IMR-90 (cell line): ENCODE results near the gene RCC1. TPM values are rescaled to one million over a fixed set of nuclear protein-coding genes. Genes with fewer than 3 reads are reported as not detected.

ENCODE experiments used
- ATAC-seq: fragments of 200-7000 bp; cut with Tn5 transposase; 2 replicates; pipeline ENCODE4 v1.9.1; 2020; ENCODE audit warnings: low read depth, mild to moderate bottlenecking, moderate library complexity
- BruUV-seq: library from RNA; stranded (reverse); fragments of 400-500 nt; replicated peaks from 2 replicates; lab custom pipeline; 2021; lab: Mats Ljungman, UMichigan
- CTCF ChIA-PET: fragments of 300-600 bp; formaldehyde crosslinking; extraction: SDS; loops from one replicate; lab custom pipeline; 2021; ENCODE audit warnings: antibody characterized with exemption; lab: Yijun Ruan, JAX
- POLR2A ChIA-PET: fragments of 300-600 bp; sonication (Branson Sonifier 250); formaldehyde crosslinking; loops from one replicate; lab custom pipeline; 2022; ENCODE audit warnings: antibody characterized with exemption; ENCODE audit not compliant: unreplicated experiment; lab: Charles Lee
- DNase-seq: peaks from one replicate; pipeline ENCODE4 v3.0.0; 2013
- H2AFZ ChIP-seq: replicated peaks from 2 replicates; pipeline ENCODE3; 2013; ENCODE audit warnings: low read length, mild to moderate bottlenecking; ENCODE audit not compliant: poor library complexity
- H2AK5ac ChIP-seq: 2 replicates; pipeline ENCODE4 v1.6.1; 2013; ENCODE audit warnings: low read depth, low read length, inconsistent platforms
- H2AK9ac ChIP-seq: replicated peaks from 2 replicates; pipeline ENCODE3; 2013; ENCODE audit warnings: mild to moderate bottlenecking, low read depth, low read length, moderate library complexity; ENCODE audit not compliant: poor library complexity
- H2BK120ac ChIP-seq: 2 replicates; pipeline ENCODE4 v1.6.1; 2013; ENCODE audit warnings: low read depth, low read length, inconsistent platforms
- H2BK15ac ChIP-seq: 3 replicates; pipeline ENCODE4 v1.6.1; 2013; ENCODE audit warnings: low read depth, low read length, inconsistent platforms
- H2BK20ac ChIP-seq: 2 replicates; pipeline ENCODE4 v1.6.1; 2013; ENCODE audit warnings: low read depth, mild to moderate bottlenecking, inconsistent platforms, low read length, moderate library complexity
- H2BK5ac ChIP-seq: 2 replicates; pipeline ENCODE4 v1.6.1; 2013; ENCODE audit warnings: mild to moderate bottlenecking, low read depth, low read length, inconsistent platforms; ENCODE audit not compliant: poor library complexity, severe bottlenecking
- H3K14ac ChIP-seq: replicated peaks from 2 replicates; pipeline ENCODE4 v1.6.1; 2013; ENCODE audit warnings: low read depth, low read length, inconsistent platforms
- H3K18ac ChIP-seq: 2 replicates; pipeline ENCODE4 v1.6.1; 2013; ENCODE audit warnings: low read depth, low read length, control low read depth
- H3K23ac ChIP-seq: 2 replicates; pipeline ENCODE4 v1.6.1; 2013; ENCODE audit warnings: low read depth, low read length, inconsistent platforms
- H3K27ac ChIP-seq: 2 replicates; pipeline ENCODE4 v1.5.1; 2013; ENCODE audit warnings: mild to moderate bottlenecking, control low read depth, low read length; ENCODE audit not compliant: insufficient read depth
- H3K27me3 ChIP-seq: 2 replicates; pipeline ENCODE4 v1.6.1; 2013; ENCODE audit warnings: low read length; ENCODE audit not compliant: control insufficient read depth, insufficient read depth
- H3K36me3 ChIP-seq: 2 replicates; pipeline ENCODE4 v1.6.1; 2013; ENCODE audit warnings: low read length, mixed read lengths; ENCODE audit not compliant: control insufficient read depth, insufficient read depth
- H3K4ac ChIP-seq: 2 replicates; pipeline ENCODE4 v1.6.1; 2013; ENCODE audit warnings: low read depth, low read length, inconsistent platforms
- H3K4me1 ChIP-seq: 2 replicates; pipeline ENCODE4 v1.6.1; 2013; ENCODE audit warnings: low read length, mixed read lengths; ENCODE audit not compliant: control insufficient read depth, insufficient read depth
- H3K4me2 ChIP-seq: 2 replicates; pipeline ENCODE4 v1.6.1; 2013; ENCODE audit warnings: low read depth, mild to moderate bottlenecking, control low read depth, low read length, moderate library complexity
- H3K4me3 ChIP-seq: 2 replicates; pipeline ENCODE4 v1.5.1; 2013; ENCODE audit warnings: low read depth, mild to moderate bottlenecking, control low read depth, low read length, moderate library complexity; ENCODE audit not compliant: insufficient read depth
- H3K56ac ChIP-seq: 2 replicates; pipeline ENCODE4 v1.6.1; 2013; ENCODE audit warnings: low read length, inconsistent platforms; ENCODE audit not compliant: insufficient read depth; ENCODE audit errors: extremely low read depth
- H3K79me1 ChIP-seq, 2 experiments: 2 replicates each; pipeline ENCODE4 v1.6.1; 2013; ENCODE audit warnings: low read length in 2 of 2, inconsistent platforms in 1 of 2, low read depth in 1 of 2
- H3K9ac ChIP-seq: 2 replicates; pipeline ENCODE4 v1.6.1; 2013; ENCODE audit warnings: low read depth, low read length, control low read depth
- H3K9me1 ChIP-seq: 2 replicates; pipeline ENCODE4 v1.6.1; 2013; ENCODE audit warnings: low read length, inconsistent platforms; ENCODE audit not compliant: insufficient read depth
- H3K9me3 ChIP-seq: 2 replicates; pipeline ENCODE4 v1.6.1; 2013; ENCODE audit warnings: low read length; ENCODE audit not compliant: control insufficient read depth, insufficient read depth
- H4K20me1 ChIP-seq: 2 replicates; pipeline ENCODE4 v1.6.1; 2013; ENCODE audit warnings: low read length, inconsistent platforms; ENCODE audit not compliant: insufficient read depth
- H4K5ac ChIP-seq: 2 replicates; pipeline ENCODE4 v1.6.1; 2013; ENCODE audit warnings: mild to moderate bottlenecking, low read depth, low read length, control low read depth
- H4K8ac ChIP-seq, 2 experiments: 2 replicates each; pipeline ENCODE4 v1.6.1; 2013; ENCODE audit warnings: low read depth in 2 of 2, low read length in 2 of 2, control low read depth in 1 of 2, inconsistent platforms in 1 of 2
- H4K91ac ChIP-seq: 2 replicates; pipeline ENCODE4 v1.6.1; 2013; ENCODE audit warnings: low read depth, low read length, inconsistent platforms; ENCODE audit not compliant: insufficient read depth
- BHLHE40 ChIP-seq: fragments of 150-350 bp; IDR thresholded peaks from 2 replicates; pipeline ENCODE4 v1.6.1; 2016; ENCODE audit warnings: mild to moderate bottlenecking, low read depth, low read length
- CHD1 ChIP-seq: IDR thresholded peaks from 2 replicates; pipeline ENCODE4 v1.6.1; 2012; ENCODE audit warnings: low read depth, low read length, improper control_type of control experiment
- USF2 ChIP-seq: fragments of 150-350 bp; IDR thresholded peaks from 2 replicates; pipeline ENCODE4 v1.6.1; 2017; ENCODE audit warnings: mild to moderate bottlenecking, antibody characterized with exemption, low read length, low read depth
- WGBS, 2 experiments: methylation state at CpG; one replicate each; pipeline versions ENCODE4 v1.1.5 to v1.1.7; 2013; ENCODE audit warnings: missing lambda C conversion rate in 2 of 2; ENCODE audit not compliant: insufficient read length in 1 of 2; ENCODE audit errors: extremely low coverage in 2 of 2; 5-methylcytosine and 5-hydroxymethylcytosine counted together
- dilution Hi-C: fragments of 300-500 bp; cut with HindIII; formaldehyde crosslinking; loops from one replicate; pipeline ENCODE4 v1.14.3; 2018; ENCODE audit warnings: low sequenced_read_pairs; ENCODE audit not compliant: unreplicated experiment
- in situ Hi-C: fragments of 300-500 bp; cut with MboI; formaldehyde crosslinking; loops from 3 replicates; pipeline ENCODE4 v1.14.3; 2019; ENCODE audit warnings: low sequenced_read_pairs, inconsistent platforms, mixed read lengths
- intact Hi-C: fragments of 100-400 bp; cut with micrococcal nuclease; formaldehyde crosslinking; loops from 2 replicates; pipeline ENCODE4 v1.10.0; 2022
- polyA plus RNA-seq, 3 experiments: library from polyadenylated mRNA; depleted of rRNA; stranded (reverse); fragments of >200 nt; gene quantifications; 2 replicates each; pipeline ENCODE4 v1.2.3, GENCODE V29; 2012; ENCODE audit warnings: low replicate concordance in 1 of 3
- total RNA-seq: library from RNA; depleted of rRNA; stranded (reverse); fragments of >200 nt; gene quantifications from 2 replicates; pipeline ENCODE4 v1.2.3, GENCODE V29; 2012

Gene RCC1
- total and polyA plus RNA-seq, 2 of the 4 experiments (the other 2 are of a cell fraction), result 33.2 to 43.9 TPM

- Histone ChIP-seq H3K4me3 (no peak overlapping the region), H4K91ac (no peak overlapping the region), H3K4me1 (peaks cover 9% of the 10 kb centered on the region), H3K14ac (peak overlapping the region; percentile 57; the same call in 1 of the 2 replicates), H3K9me1 (peaks cover 18% of the 10 kb centered on the region), H3K9ac (no peak overlapping the region), H3K27ac (peak overlapping the region; percentile 45; the same call in 1 of the 2 replicates), H3K27me3 (no peaks in the 10 kb centered on the region), H2AFZ (peak overlapping the region; percentile 80), H4K20me1 (no peaks in the 10 kb centered on the region), H2BK15ac (peak overlapping the region; percentile 23; the same call in 1 of the 3 replicates), H3K23ac (peak overlapping the region; percentile 13; the same call in 1 of the 2 replicates), H2AK5ac (peak overlapping the region; percentile 70; the same call in 1 of the 2 replicates), H3K4ac (peak overlapping the region; percentile 53; the same call in 1 of the 2 replicates), H4K8ac (peak overlapping the region in 1 of 2 experiments; percentile 76; a peak in 2 of 4 replicates), H3K56ac (no peak overlapping the region), H3K18ac (peak overlapping the region; percentile 42; the same call in 1 of the 2 replicates), H3K4me2 (no peak overlapping the region), H2BK20ac (no peak overlapping the region), H2BK5ac (peak overlapping the region; percentile 79), H3K9me3 (no peaks in the 10 kb centered on the region), H3K36me3 (no peaks in the 10 kb centered on the region; the same call in 1 of the 2 replicates), H2BK120ac (peak overlapping the region; percentile 7; the same call in 1 of the 2 replicates), H4K5ac (peak overlapping the region; percentile 44; the same call in 1 of the 2 replicates), H3K79me1 (peaks cover 14 to 58% of the 10 kb centered on the region in 2 experiments), H2AK9ac (peak overlapping the region; percentile 17)
- in situ Hi-C loops, result no loop called here
- TF ChIP-seq CHD1, result no peak
- peak; percentile 67 for TF ChIP-seq BHLHE40
- TF ChIP-seq USF2, result peak; percentile 88
- no TSS peak for BruUV-seq
- ATAC-seq (peak; percentile 76), DNase-seq (peak; percentile 83)
- 42% methylated on average over 3 of the region's 5 CpGs; no CpG with 5 or more reads in 1 of the 2 experiments for WGBS, 2 experiments
- intact Hi-C loops, result no loop called here
- dilution Hi-C loops, result no loop called here
- POLR2A ChIA-PET, result no interaction called here
- CTCF ChIA-PET, result interaction anchor here (0.7 kb wide), 1 partner anchor 39 kb away, joined by 3 read pairs; no protein-coding TSS in a partner anchor
Observed at GRCh38 chr1:28456078-28456477, 49.8 kb upstream of the RCC1 start.
